Liver (tissue), 9 donors: ENCODE data around the gene FADS2. TPM values are rescaled to one million over a fixed set of nuclear protein-coding genes. Genes with fewer than 3 reads are reported as not detected.

Experiments
- DNase-seq: peaks from one replicate; pipeline ENCODE4 v3.0.0-alpha.2; 2017; ENCODE audit warnings: low spot score
- H3K27ac ChIP-seq, 2 donors: one replicate each; pipeline ENCODE4 v1.7.0; 2013; ENCODE audit warnings: inconsistent platforms in 2 of 2, low read length in 2 of 2, control low read depth in 1 of 2, low read depth in 1 of 2, mild to moderate bottlenecking in 1 of 2
- H3K27me3 ChIP-seq, 4 donors: one replicate each; pipeline versions ENCODE4 v1.6.1 to v1.7.0; 2013; ENCODE audit warnings: low read length in 3 of 4, inconsistent platforms in 1 of 4, mild to moderate bottlenecking in 1 of 4, moderate library complexity in 1 of 4; ENCODE audit not compliant: control insufficient read depth in 4 of 4, insufficient read depth in 4 of 4
- H3K36me3 ChIP-seq, 4 donors: one replicate each; pipeline versions ENCODE4 v1.6.1 to v1.7.0; 2013; ENCODE audit warnings: low read length in 3 of 4, mild to moderate bottlenecking in 3 of 4, low read depth in 1 of 4, moderate library complexity in 1 of 4; ENCODE audit not compliant: control insufficient read depth in 4 of 4, insufficient read depth in 3 of 4
- H3K4me1 ChIP-seq, 4 donors: one replicate each; pipeline versions ENCODE4 v1.6.1 to v1.7.0; 2013; ENCODE audit warnings: low read length in 3 of 4, mild to moderate bottlenecking in 3 of 4, moderate library complexity in 1 of 4; ENCODE audit not compliant: control insufficient read depth in 4 of 4, insufficient read depth in 4 of 4
- H3K4me3 ChIP-seq, 3 donors: one replicate each; pipeline versions ENCODE4 v1.6.1 to v1.7.0; 2013; ENCODE audit warnings: low read length in 3 of 3, control low read depth in 1 of 3, low read depth in 1 of 3, mild to moderate bottlenecking in 1 of 3
- H3K9ac ChIP-seq, 2 donors: one replicate each; pipeline ENCODE4 v1.7.0; 2013; ENCODE audit warnings: low read length in 2 of 2, mild to moderate bottlenecking in 2 of 2, moderate library complexity in 2 of 2, control low read depth in 1 of 2, low read depth in 1 of 2
- H3K9me3 ChIP-seq, 4 donors: one replicate each; pipeline versions ENCODE4 v1.6.1 to v1.7.0; 2013; ENCODE audit warnings: low read length in 3 of 4; ENCODE audit not compliant: control insufficient read depth in 4 of 4
- ATF3 ChIP-seq: IDR thresholded peaks from 2 replicates; pipeline ENCODE4 v1.6.1; 2016; ENCODE audit warnings: antibody characterized with exemption
- CTCF ChIP-seq: fragments of 150-350 bp; IDR thresholded peaks from 2 replicates; pipeline ENCODE4 v1.5.1; 2017; ENCODE audit warnings: improper control_type of control experiment, low read depth, low read length; ENCODE audit not compliant: missing input control
- EGR1 ChIP-seq, 2 donors: IDR thresholded peaks; 2 replicates each; pipeline ENCODE4 v1.6.1; 2016 to 2018; ENCODE audit warnings: antibody characterized with exemption in 2 of 2, low read depth in 2 of 2
- FOXA1 ChIP-seq: IDR thresholded peaks from 2 replicates; pipeline ENCODE4 v1.6.1; 2016; ENCODE audit warnings: antibody characterized with exemption
- FOXA2 ChIP-seq: IDR thresholded peaks from 2 replicates; pipeline ENCODE4 v1.6.1; 2016; ENCODE audit warnings: antibody characterized with exemption
- GABPA ChIP-seq, 2 donors: IDR thresholded peaks in 1 of 2; conservative IDR thresholded peaks in 1 of 2; 2 replicates each; pipeline ENCODE4 v1.6.1; 2016; ENCODE audit warnings: antibody characterized with exemption in 2 of 2, mild to moderate bottlenecking in 1 of 2, moderate library complexity in 1 of 2
- HNF4A ChIP-seq, 2 donors: conservative IDR thresholded peaks; 2 replicates each; pipeline ENCODE4 v1.6.1; 2016; ENCODE audit warnings: antibody characterized with exemption in 2 of 2, mild to moderate bottlenecking in 2 of 2
- HNF4G ChIP-seq: IDR thresholded peaks from 2 replicates; pipeline ENCODE4 v1.6.1; 2016; ENCODE audit warnings: antibody characterized with exemption
- JUND ChIP-seq, 2 donors: IDR thresholded peaks; 2 replicates each; pipeline ENCODE4 v1.6.1; 2016; ENCODE audit warnings: antibody characterized with exemption in 2 of 2
- MAX ChIP-seq: IDR thresholded peaks from 2 replicates; pipeline ENCODE4 v1.6.1; 2016; ENCODE audit warnings: antibody characterized with exemption
- NR2F2 ChIP-seq: IDR thresholded peaks from 2 replicates; pipeline ENCODE4 v1.6.1; 2016; ENCODE audit warnings: antibody characterized with exemption
- RAD21 ChIP-seq, 2 donors: IDR thresholded peaks; 2 replicates each; pipeline ENCODE4 v1.6.1; 2016; ENCODE audit warnings: antibody characterized with exemption in 2 of 2, mild to moderate bottlenecking in 2 of 2
- REST ChIP-seq: IDR thresholded peaks from 2 replicates; pipeline ENCODE4 v1.6.1; 2016; ENCODE audit warnings: antibody characterized with exemption, mild to moderate bottlenecking
- RXRA ChIP-seq, 2 donors: IDR thresholded peaks; 2 replicates each; pipeline ENCODE4 v1.6.1; 2017 to 2018; ENCODE audit warnings: antibody characterized with exemption in 2 of 2, mild to moderate bottlenecking in 1 of 2
- SP1 ChIP-seq: IDR thresholded peaks from 2 replicates; pipeline ENCODE4 v1.6.1; 2018; ENCODE audit warnings: antibody characterized with exemption, mild to moderate bottlenecking
- TAF1 ChIP-seq: conservative IDR thresholded peaks from 2 replicates; pipeline ENCODE4 v1.6.1; 2016; ENCODE audit warnings: antibody characterized with exemption, mild to moderate bottlenecking
- YY1 ChIP-seq: IDR thresholded peaks from 2 replicates; pipeline ENCODE4 v1.6.1; 2016; ENCODE audit warnings: antibody characterized with exemption, mild to moderate bottlenecking
- ZBTB33 ChIP-seq: IDR thresholded peaks from 2 replicates; pipeline ENCODE4 v1.6.1; 2016; ENCODE audit warnings: antibody characterized with exemption
- WGBS: extraction: QIAGEN DNeasy Blood & Tissue Kit; methylation state at CpG from one replicate; pipeline ENCODE4 v1.1.7; 2013; 5-methylcytosine and 5-hydroxymethylcytosine counted together
- polyA plus RNA-seq, 2 donors: library from polyadenylated mRNA; stranded (reverse) in 1 of 2; unstranded in 1 of 2; fragments of 200-250 nt in 1 of 2; fragments of >200 nt in 1 of 2; fragmentation: Nextera tagmentation in 1 of 2; extraction: Ambion mirVana in 1 of 2; gene quantifications; one replicate each; pipeline versions ENCODE4 v1.2.1 to v1.2.3, GENCODE V29; 2013 to 2015
- total RNA-seq, 2 donors: library from RNA; depleted of rRNA; stranded (reverse); fragments of >200 nt; gene quantifications; one replicate each; pipeline ENCODE4 v1.2.3, GENCODE V29; 2014
- donor health status: healthy.
- donor health status: healthy.
- donor health status: healthy.
- donor health status: healthy.
- donor health status: healthy.

The FADS2 gene
- total and polyA plus RNA-seq, 4 donors, result 2.8 to 281 (median 84.9) TPM

GRCh38 chr11:61889831-61890230, 61.7 kb downstream of the FADS2 start:
- Histone ChIP-seq H3K4me1 (peaks cover 3 to 12% (median 11%) of the 10 kb centered on the region in 4 donors), H3K9ac (no peak overlapping the region), H3K4me3 (no peak overlapping the region), H3K9me3 (no peaks in the 10 kb centered on the region), H3K27me3 (no peaks in the 10 kb centered on the region), H3K27ac (no peak overlapping the region), H3K36me3 (no peaks in the 10 kb centered on the region)
- WGBS, result 92% methylated on average over 10 of the region's 10 CpGs
- TF ChIP-seq FOXA2, result no peak
- no peak for TF ChIP-seq SP1
- no peak for TF ChIP-seq MAX
- no peak for TF ChIP-seq RXRA (IDR thresholded peaks at IDR 0.05)
- TF ChIP-seq RAD21 (IDR thresholded peaks at IDR 0.05), result no peak
- TF ChIP-seq REST, result no peak
- TF ChIP-seq GABPA (IDR thresholded peaks at IDR 0.05 in 1 of 2, conservative IDR thresholded peaks at IDR 0.05 in 1 of 2), result no peak
- TF ChIP-seq JUND (IDR thresholded peaks at IDR 0.05), result no peak
- no peak for TF ChIP-seq HNF4G
- no peak for TF ChIP-seq YY1
- TF ChIP-seq FOXA1, result no peak
- TF ChIP-seq TAF1, result no peak
- TF ChIP-seq ZBTB33, result no peak
- no peak for TF ChIP-seq CTCF
- no peak for TF ChIP-seq HNF4A (conservative IDR thresholded peaks at IDR 0.05)
- TF ChIP-seq EGR1 (IDR thresholded peaks at IDR 0.05; ENCODE audit: low read depth in 2 of 2), result no peak
- no peak for TF ChIP-seq ATF3
- no peak for TF ChIP-seq NR2F2
- no peak for DNase-seq
